NB4 (cell line): ENCODE results near the gene KCNIP2.

Experiments
- MYC ChIP-seq: IDR thresholded peaks from 2 replicates; pipeline ENCODE4 v1.6.1; 2011; ENCODE audit warnings: low read depth, low read length
- POLR2A ChIP-seq: IDR thresholded peaks from 2 replicates; pipeline ENCODE4 v1.6.1; 2011; ENCODE audit warnings: mild to moderate bottlenecking; ENCODE audit not compliant: insufficient read length; ENCODE audit errors: extremely low read depth
- TF ChIP-seq, protein P1 (sequence below): IDR thresholded peaks from one replicate; pipeline ENCODE4 v1.5.1; 2012; ENCODE audit warnings: low read depth, low read length
- TF ChIP-seq, protein P2 (sequence below): IDR thresholded peaks from 2 replicates; pipeline ENCODE4 v1.6.1; 2011; ENCODE audit warnings: low read depth, low read length

DNA sequence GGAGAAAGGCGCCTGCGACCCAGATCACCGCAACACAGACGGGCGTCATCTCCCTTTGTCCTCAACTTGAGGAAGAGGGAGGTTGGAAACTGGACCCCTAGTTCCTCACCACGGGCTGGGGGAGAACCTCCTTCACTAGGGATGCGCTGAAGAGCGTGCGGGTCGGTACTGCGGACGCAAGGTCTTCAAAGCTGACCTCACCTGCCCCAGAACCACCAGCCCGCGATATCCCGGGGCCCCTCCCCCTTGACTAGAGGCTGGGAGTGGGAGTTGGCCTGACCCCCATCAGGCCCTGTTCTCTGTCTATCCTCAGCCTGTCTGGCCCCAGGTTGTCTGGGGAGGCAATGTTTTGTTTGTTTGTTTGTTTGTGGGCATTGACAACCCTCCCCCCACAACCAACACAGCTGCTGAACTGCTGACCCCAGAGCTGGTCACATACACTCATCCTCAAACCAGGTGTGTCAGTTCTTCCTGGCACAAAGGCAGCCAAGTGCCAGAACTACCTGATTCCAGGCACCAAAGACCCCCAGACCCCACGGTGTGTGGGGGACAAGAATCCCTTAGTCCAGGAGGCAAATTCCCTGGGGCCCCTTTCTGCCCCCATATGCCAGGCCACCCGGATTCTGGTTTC lies 63.3 kb downstream of the KCNIP2 start:
- TF ChIP-seq, protein P1, sequence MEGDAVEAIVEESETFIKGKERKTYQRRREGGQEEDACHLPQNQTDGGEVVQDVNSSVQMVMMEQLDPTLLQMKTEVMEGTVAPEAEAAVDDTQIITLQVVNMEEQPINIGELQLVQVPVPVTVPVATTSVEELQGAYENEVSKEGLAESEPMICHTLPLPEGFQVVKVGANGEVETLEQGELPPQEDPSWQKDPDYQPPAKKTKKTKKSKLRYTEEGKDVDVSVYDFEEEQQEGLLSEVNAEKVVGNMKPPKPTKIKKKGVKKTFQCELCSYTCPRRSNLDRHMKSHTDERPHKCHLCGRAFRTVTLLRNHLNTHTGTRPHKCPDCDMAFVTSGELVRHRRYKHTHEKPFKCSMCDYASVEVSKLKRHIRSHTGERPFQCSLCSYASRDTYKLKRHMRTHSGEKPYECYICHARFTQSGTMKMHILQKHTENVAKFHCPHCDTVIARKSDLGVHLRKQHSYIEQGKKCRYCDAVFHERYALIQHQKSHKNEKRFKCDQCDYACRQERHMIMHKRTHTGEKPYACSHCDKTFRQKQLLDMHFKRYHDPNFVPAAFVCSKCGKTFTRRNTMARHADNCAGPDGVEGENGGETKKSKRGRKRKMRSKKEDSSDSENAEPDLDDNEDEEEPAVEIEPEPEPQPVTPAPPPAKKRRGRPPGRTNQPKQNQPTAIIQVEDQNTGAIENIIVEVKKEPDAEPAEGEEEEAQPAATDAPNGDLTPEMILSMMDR = no peak
- TF ChIP-seq POLR2A = no peak
- TF ChIP-seq, protein P2, sequence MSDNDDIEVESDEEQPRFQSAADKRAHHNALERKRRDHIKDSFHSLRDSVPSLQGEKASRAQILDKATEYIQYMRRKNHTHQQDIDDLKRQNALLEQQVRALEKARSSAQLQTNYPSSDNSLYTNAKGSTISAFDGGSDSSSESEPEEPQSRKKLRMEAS = no peak
- TF ChIP-seq MYC = no peak
